K562 (cell line): ENCODE results near the gene UBA1. TPM values are rescaled to one million over a fixed set of nuclear protein-coding genes. Genes with fewer than 3 reads are reported as not detected.
A peak's percentile ranks its signal among the peaks of the same experiment; 100 is the strongest.

ENCODE experiments used
- POLR2H ChIP-seq: IDR thresholded peaks from 2 replicates; pipeline ENCODE4 v1.6.1; 2016; ENCODE audit warnings: missing genetic modification characterization, low read depth, mild to moderate bottlenecking, control low read depth, missing compliant biosample characterization, moderate library complexity
- YY1 ChIP-seq, 3 experiments: IDR thresholded peaks; 2 replicates each; pipeline ENCODE4 v1.6.1; 2011; ENCODE audit warnings: low read length in 2 of 3, mild to moderate bottlenecking in 2 of 3, moderate library complexity in 2 of 3, borderline replicate concordance in 1 of 3, control low read depth in 1 of 3, low read depth in 1 of 3; ENCODE audit not compliant: insufficient read depth in 3 of 3, insufficient replicate concordance in 2 of 3, control insufficient read depth in 1 of 3, insufficient read length in 1 of 3; ENCODE audit errors: extremely low read depth in 1 of 3
- ZNF764 ChIP-seq: fragments of 250-450 bp; sonication (Bioruptor Pico); IDR thresholded peaks from 2 replicates; pipeline ENCODE4 v1.4.0; 2020; ENCODE audit warnings: low read depth, mild to moderate bottlenecking, moderate library complexity
- polyA plus RNA-seq, 8 experiments: library from polyadenylated mRNA; depleted of rRNA in 4 of 8; stranded (reverse) in 5 of 8; unstranded in 3 of 8; fragments of >200 nt; fragmentation: Nextera tagmentation in 2 of 8; fragmentation: Illumina TruSeq in 1 of 8; extraction: Ambion mirVana in 2 of 8; extraction: Trizol in 1 of 8; gene quantifications; 2 replicates each; pipeline versions ENCODE4 v1.2.1 to v1.2.3, GENCODE V29; 2011 to 2014; ENCODE audit warnings: inconsistent platforms in 1 of 8, missing spikeins in 1 of 8
- total RNA-seq, 7 experiments: library from RNA; depleted of rRNA in 6 of 7; stranded (reverse); fragments of >200 nt in 6 of 7; fragmentation: Illumina TruSeq in 2 of 7; extraction: Trizol in 2 of 7; gene quantifications; 2 replicates each; pipeline versions ENCODE4 v1.2.1 to v1.2.3, GENCODE V29; 2011 to 2021; ENCODE audit warnings: low replicate concordance in 1 of 7
- TF ChIP-seq, protein P1 (sequence below): fragments of 450-650 bp; IDR thresholded peaks from 2 replicates; pipeline ENCODE4 v1.6.1; 2014; ENCODE audit warnings: low read depth, mild to moderate bottlenecking, moderate library complexity, borderline replicate concordance
- TF ChIP-seq, protein P2 (sequence below), 2 experiments: fragments of 450-650 bp; IDR thresholded peaks; 2 replicates each; pipeline ENCODE4 v1.6.1; 2016
- TF ChIP-seq, protein P3 (sequence below), 2 experiments: fragments of 450-650 bp in 1 of 2; sonication (generic) in 1 of 2; formaldehyde crosslinking in 1 of 2; IDR thresholded peaks in 1 of 2; conservative IDR thresholded peaks in 1 of 2; 2 replicates each; pipeline versions ENCODE4 v1.6.1 to v1.8.1; 2016 to 2023; ENCODE audit warnings: mild to moderate bottlenecking in 2 of 2, moderate library complexity in 2 of 2, inconsistent platforms in 1 of 2, missing genetic modification reagents in 1 of 2
- TF ChIP-seq, protein P4 (sequence below): fragments of 250-450 bp; sonication (Bioruptor Pico); IDR thresholded peaks from 2 replicates; pipeline ENCODE4 v1.8.0; 2021; ENCODE audit warnings: borderline replicate concordance, mild to moderate bottlenecking, moderate library complexity; ENCODE audit not compliant: poor library complexity, severe bottlenecking
- TF ChIP-seq, protein P5 (sequence below), 2 experiments: fragments of 450-650 bp; IDR thresholded peaks; 2 replicates each; pipeline ENCODE4 v1.6.1; 2016; ENCODE audit warnings: mild to moderate bottlenecking in 2 of 2, borderline replicate concordance in 1 of 2, low read depth in 1 of 2, moderate library complexity in 1 of 2

UBA1 gene
- total and polyA plus RNA-seq, 9 of the 15 experiments (the other 6 are each of a cell fraction or from before 2014, with no cell fraction given) = 32.0 to 174 (median 93.6) TPM

DNA sequence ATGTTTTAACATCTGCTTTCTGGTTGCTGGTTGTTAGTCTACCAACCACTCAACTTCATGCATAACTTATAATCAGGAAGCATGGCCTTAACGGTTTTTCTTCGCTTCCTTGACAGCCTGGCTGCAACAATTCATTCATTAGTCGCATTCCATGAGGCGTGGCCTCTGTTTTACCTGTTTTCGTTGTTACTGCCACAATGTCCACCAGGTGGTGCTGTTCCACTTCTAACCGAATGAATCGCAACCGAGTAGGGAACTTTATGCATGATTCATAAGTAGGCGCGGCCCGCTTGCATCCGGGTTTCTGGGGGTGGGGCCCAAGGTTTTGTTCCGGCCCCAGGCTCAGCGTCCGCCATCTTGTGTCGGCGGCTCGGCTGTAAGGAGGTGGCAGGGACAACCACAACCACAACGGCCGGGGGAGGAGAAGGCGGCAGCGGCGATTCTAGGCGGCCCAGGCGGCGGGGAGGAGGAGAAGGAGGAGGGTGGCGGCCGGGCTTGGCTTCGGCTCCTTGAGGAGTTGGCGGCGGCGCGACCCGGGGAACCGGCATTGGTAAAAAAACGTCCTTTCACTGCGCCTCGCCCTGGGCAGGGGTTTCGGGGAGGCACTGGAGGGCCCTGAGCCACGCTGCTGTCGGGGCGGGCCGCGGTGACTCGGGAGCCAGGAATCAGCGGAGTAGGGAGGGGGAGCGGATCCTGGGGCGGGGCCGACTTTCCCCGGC is at the start of gene UBA1 (continued):
- TF ChIP-seq, protein P1, sequence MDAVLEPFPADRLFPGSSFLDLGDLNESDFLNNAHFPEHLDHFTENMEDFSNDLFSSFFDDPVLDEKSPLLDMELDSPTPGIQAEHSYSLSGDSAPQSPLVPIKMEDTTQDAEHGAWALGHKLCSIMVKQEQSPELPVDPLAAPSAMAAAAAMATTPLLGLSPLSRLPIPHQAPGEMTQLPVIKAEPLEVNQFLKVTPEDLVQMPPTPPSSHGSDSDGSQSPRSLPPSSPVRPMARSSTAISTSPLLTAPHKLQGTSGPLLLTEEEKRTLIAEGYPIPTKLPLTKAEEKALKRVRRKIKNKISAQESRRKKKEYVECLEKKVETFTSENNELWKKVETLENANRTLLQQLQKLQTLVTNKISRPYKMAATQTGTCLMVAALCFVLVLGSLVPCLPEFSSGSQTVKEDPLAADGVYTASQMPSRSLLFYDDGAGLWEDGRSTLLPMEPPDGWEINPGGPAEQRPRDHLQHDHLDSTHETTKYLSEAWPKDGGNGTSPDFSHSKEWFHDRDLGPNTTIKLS = peak; percentile 33; the same call in 1 of the 2 replicates
- TF ChIP-seq, protein P2, sequence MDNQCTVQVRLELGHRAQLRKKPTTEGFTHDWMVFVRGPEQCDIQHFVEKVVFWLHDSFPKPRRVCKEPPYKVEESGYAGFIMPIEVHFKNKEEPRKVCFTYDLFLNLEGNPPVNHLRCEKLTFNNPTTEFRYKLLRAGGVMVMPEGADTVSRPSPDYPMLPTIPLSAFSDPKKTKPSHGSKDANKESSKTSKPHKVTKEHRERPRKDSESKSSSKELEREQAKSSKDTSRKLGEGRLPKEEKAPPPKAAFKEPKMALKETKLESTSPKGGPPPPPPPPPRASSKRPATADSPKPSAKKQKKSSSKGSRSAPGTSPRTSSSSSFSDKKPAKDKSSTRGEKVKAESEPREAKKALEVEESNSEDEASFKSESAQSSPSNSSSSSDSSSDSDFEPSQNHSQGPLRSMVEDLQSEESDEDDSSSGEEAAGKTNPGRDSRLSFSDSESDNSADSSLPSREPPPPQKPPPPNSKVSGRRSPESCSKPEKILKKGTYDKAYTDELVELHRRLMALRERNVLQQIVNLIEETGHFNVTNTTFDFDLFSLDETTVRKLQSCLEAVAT (IDR thresholded peaks at IDR 0.05) = peak in 1 of 2 experiments; percentile 60; a peak in 1 of 4 replicates
- TF ChIP-seq, protein P3, sequence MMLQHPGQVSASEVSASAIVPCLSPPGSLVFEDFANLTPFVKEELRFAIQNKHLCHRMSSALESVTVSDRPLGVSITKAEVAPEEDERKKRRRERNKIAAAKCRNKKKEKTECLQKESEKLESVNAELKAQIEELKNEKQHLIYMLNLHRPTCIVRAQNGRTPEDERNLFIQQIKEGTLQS (IDR thresholded peaks at IDR 0.05) = peak; percentile 33; the same call in 1 of the 2 replicates
- TF ChIP-seq, protein P3 (CRISPR knock-in tag; conservative IDR thresholded peaks at IDR 0.05) = peak; percentile 67; the same call in 1 of the 2 replicates
- TF ChIP-seq YY1 (IDR thresholded peaks at IDR 0.05; ENCODE audit: borderline replicate concordance in 1 of 3, control insufficient read depth in 1 of 3, extremely low read depth in 1 of 3, insufficient read depth in 3 of 3, insufficient read length in 1 of 3, insufficient replicate concordance in 2 of 3, low read depth in 1 of 3, low read length in 2 of 3) = peak; percentile 74 to 97 (median 93)
- TF ChIP-seq, protein P4, sequence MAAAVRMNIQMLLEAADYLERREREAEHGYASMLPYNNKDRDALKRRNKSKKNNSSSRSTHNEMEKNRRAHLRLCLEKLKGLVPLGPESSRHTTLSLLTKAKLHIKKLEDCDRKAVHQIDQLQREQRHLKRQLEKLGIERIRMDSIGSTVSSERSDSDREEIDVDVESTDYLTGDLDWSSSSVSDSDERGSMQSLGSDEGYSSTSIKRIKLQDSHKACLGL (CRISPR knock-in tag) = no peak
- peak; percentile 83 for TF ChIP-seq POLR2H
- TF ChIP-seq ZNF764 (CRISPR knock-in tag) = no peak
- TF ChIP-seq, protein P5, sequence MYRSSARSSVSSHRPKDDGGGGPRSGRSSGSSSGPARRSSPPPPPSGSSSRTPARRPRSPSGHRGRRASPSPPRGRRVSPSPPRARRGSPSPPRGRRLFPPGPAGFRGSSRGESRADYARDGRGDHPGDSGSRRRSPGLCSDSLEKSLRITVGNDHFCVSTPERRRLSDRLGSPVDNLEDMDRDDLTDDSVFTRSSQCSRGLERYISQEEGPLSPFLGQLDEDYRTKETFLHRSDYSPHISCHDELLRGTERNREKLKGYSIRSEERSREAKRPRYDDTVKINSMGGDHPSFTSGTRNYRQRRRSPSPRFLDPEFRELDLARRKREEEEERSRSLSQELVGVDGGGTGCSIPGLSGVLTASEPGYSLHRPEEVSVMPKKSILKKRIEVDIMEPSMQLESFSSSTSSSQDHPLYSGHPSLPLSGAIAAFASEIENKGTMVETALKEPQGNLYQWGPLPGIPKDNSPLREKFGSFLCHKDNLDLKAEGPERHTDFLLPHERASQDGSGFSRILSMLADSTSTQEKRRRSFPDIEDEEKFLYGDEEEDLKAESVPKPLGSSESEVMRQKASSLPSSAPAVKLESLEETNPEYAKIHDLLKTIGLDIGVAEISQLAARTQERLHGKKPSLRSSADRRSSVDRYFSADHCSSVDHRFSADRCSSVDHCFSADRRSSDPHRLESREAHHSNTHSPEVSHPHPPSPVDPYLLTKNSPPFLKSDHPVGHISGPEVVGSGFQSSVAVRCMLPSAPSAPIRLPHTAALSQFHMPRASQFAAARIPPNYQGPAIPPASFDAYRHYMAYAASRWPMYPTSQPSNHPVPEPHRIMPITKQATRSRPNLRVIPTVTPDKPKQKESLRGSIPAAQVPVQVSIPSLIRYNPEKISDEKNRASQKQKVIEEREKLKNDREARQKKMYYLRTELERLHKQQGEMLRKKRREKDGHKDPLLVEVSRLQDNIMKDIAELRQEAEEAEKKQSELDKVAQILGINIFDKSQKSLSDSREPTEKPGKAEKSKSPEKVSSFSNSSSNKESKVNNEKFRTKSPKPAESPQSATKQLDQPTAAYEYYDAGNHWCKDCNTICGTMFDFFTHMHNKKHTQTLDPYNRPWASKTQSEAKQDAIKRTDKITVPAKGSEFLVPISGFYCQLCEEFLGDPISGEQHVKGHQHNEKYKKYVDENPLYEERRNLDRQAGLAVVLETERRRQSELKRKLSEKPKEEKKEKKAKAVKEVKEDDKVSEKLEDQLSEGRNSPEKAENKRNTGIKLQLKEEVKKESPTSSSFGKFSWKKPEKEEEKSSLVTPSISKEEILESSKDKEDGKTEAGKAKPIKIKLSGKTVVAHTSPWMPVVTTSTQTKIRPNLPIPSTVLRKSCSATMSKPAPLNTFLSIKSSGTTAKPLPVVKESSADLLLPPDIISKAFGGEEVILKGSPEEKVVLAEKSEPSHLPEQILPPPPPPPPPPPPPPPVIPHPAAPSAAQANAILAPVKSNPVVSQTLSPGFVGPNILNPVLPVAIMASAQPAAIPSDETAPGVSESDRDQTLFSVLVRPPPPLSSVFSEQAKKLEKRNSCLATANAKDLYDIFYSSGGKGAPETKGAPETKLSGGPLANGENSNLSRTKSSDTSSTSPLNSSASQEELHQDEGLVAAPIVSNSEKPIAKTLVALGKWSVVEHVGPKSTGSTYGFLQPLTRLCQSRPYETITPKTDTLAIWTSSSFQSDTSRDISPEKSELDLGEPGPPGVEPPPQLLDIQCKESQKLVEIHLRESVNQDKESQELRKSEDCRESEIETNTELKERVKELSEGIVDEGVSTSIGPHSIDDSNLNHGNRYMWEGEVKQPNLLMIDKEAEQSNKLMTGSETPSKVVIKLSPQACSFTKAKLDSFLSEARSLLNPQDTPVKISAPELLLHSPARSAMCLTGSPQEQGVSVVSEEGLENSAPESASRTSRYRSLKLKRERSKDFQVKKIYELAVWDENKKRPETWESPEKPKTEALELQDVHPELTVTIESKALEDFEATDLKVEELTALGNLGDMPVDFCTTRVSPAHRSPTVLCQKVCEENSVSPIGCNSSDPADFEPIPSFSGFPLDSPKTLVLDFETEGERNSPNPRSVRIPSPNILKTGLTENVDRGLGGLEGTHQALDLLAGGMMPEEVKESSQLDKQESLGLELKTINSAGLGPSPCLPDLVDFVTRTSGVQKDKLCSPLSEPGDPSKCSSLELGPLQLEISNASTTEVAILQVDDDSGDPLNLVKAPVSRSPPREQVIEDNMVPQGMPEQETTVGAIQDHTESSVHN (IDR thresholded peaks at IDR 0.05; ENCODE audit: borderline replicate concordance in 1 of 2, low read depth in 1 of 2) = no peak
